Mesenchymal stem cell (in vitro differentiated cells and primary cell): ENCODE results near the gene CRADD.
"Not testable (repeated sequence)": the region's sequence is repeated elsewhere in the genome, so short reads cannot be mapped to it uniquely, and the experiment has no call there.

ENCODE experiments used
- DNase-seq: peaks from one replicate; pipeline ENCODE4 v3.0.0-alpha.2; 2013
- H2AFZ ChIP-seq: one replicate; pipeline ENCODE4 v1.6.1; 2013; ENCODE audit warnings: low read depth, mild to moderate bottlenecking, control low read depth, inconsistent platforms, low read length, moderate library complexity
- H2AK5ac ChIP-seq: 2 replicates; pipeline ENCODE4 v1.6.1; 2013; ENCODE audit warnings: low read length, moderate library complexity, mild to moderate bottlenecking, inconsistent platforms; ENCODE audit not compliant: severe bottlenecking
- H2BK120ac ChIP-seq: one replicate; pipeline ENCODE4 v1.6.1; 2013; ENCODE audit warnings: low read depth, mild to moderate bottlenecking, inconsistent platforms, low read length, moderate library complexity
- H2BK12ac ChIP-seq, 2 experiments: one replicate each; pipeline ENCODE4 v1.6.1; 2013; ENCODE audit warnings: inconsistent platforms in 2 of 2, low read length in 2 of 2, mild to moderate bottlenecking in 2 of 2, moderate library complexity in 2 of 2, control low read depth in 1 of 2
- H2BK15ac ChIP-seq: one replicate; pipeline ENCODE4 v1.6.1; 2013; ENCODE audit warnings: mild to moderate bottlenecking, low read depth, inconsistent platforms; ENCODE audit not compliant: poor library complexity, severe bottlenecking
- H2BK5ac ChIP-seq: 2 replicates; pipeline ENCODE4 v1.6.1; 2013; ENCODE audit warnings: low read depth, mild to moderate bottlenecking, low read length, control low read depth, inconsistent platforms; ENCODE audit not compliant: poor library complexity, severe bottlenecking
- H3K14ac ChIP-seq, 2 experiments: one replicate each; pipeline ENCODE4 v1.6.1; 2013; ENCODE audit warnings: inconsistent platforms in 2 of 2, low read length in 2 of 2, control low read depth in 1 of 2, mild to moderate bottlenecking in 1 of 2, moderate library complexity in 1 of 2
- H3K18ac ChIP-seq, 2 experiments: one replicate each; pipeline ENCODE4 v1.6.1; 2013; ENCODE audit warnings: inconsistent platforms in 2 of 2, low read length in 2 of 2, control low read depth in 1 of 2, low read depth in 1 of 2, mild to moderate bottlenecking in 1 of 2
- H3K23ac ChIP-seq, 2 experiments: one replicate each; pipeline ENCODE4 v1.6.1; 2013; ENCODE audit warnings: inconsistent platforms in 2 of 2, low read length in 2 of 2, mild to moderate bottlenecking in 2 of 2, moderate library complexity in 2 of 2, control low read depth in 1 of 2
- H3K27ac ChIP-seq: 2 replicates; pipeline ENCODE4 v1.5.1; 2013; ENCODE audit warnings: mild to moderate bottlenecking, moderate library complexity, low read length, control low read depth, inconsistent platforms; ENCODE audit not compliant: poor library complexity, severe bottlenecking
- H3K27me3 ChIP-seq, 2 experiments: 2 replicates each; pipeline versions ENCODE4 v1.6.1 to v1.7.0; 2013; ENCODE audit warnings: low read length in 2 of 2, mild to moderate bottlenecking in 2 of 2, moderate library complexity in 2 of 2, control low read depth in 1 of 2, inconsistent platforms in 1 of 2; ENCODE audit not compliant: control insufficient read depth in 1 of 2, insufficient read depth in 1 of 2
- H3K36me3 ChIP-seq, 2 experiments: 2 replicates each; pipeline versions ENCODE4 v1.6.1 to v1.7.0; 2013; ENCODE audit warnings: low read length in 2 of 2, control low read depth in 1 of 2, inconsistent platforms in 1 of 2, low read depth in 1 of 2, mild to moderate bottlenecking in 1 of 2; ENCODE audit not compliant: insufficient read depth in 2 of 2, control insufficient read depth in 1 of 2
- H3K4ac ChIP-seq, 2 experiments: one replicate each; pipeline ENCODE4 v1.6.1; 2013; ENCODE audit warnings: inconsistent platforms in 2 of 2, low read length in 2 of 2, mild to moderate bottlenecking in 2 of 2, moderate library complexity in 2 of 2, control low read depth in 1 of 2, low read depth in 1 of 2
- H3K4me1 ChIP-seq: 2 replicates; pipeline ENCODE4 v1.6.1; 2013; ENCODE audit warnings: low read depth, low read length, control low read depth; ENCODE audit not compliant: control insufficient read depth, insufficient read depth
- H3K4me2 ChIP-seq: 2 replicates; pipeline ENCODE4 v1.6.1; 2013; ENCODE audit warnings: low read length, mild to moderate bottlenecking, inconsistent platforms; ENCODE audit not compliant: poor library complexity, severe bottlenecking
- H3K4me3 ChIP-seq, 2 experiments: 2 replicates each; pipeline versions ENCODE4 v1.5.1 to v1.7.0; 2013; ENCODE audit warnings: low read length in 2 of 2, mild to moderate bottlenecking in 2 of 2, control low read depth in 1 of 2, low read depth in 1 of 2; ENCODE audit not compliant: insufficient read depth in 1 of 2
- H3K79me1 ChIP-seq: replicated peaks from 2 replicates; pipeline ENCODE4 v1.6.1; 2013; ENCODE audit warnings: mild to moderate bottlenecking, control low read depth, low read length, inconsistent platforms; ENCODE audit not compliant: poor library complexity, severe bottlenecking
- H3K9ac ChIP-seq: 2 replicates; pipeline ENCODE4 v1.7.0; 2013; ENCODE audit warnings: mild to moderate bottlenecking, low read length, moderate library complexity
- H3K9me3 ChIP-seq: 2 replicates; pipeline ENCODE4 v1.7.0; 2013; ENCODE audit warnings: mild to moderate bottlenecking, low read length; ENCODE audit not compliant: control insufficient read depth
- H4K8ac ChIP-seq: one replicate; pipeline ENCODE4 v1.6.1; 2013; ENCODE audit warnings: inconsistent platforms, mild to moderate bottlenecking, low read length, moderate library complexity
- H4K91ac ChIP-seq: one replicate; pipeline ENCODE4 v1.6.1; 2013; ENCODE audit warnings: mild to moderate bottlenecking, low read length, inconsistent platforms
- WGBS: methylation state at CpG from one replicate; pipeline ENCODE4 v1.1.7; 2013; ENCODE audit warnings: mixed read lengths; 5-methylcytosine and 5-hydroxymethylcytosine counted together

CRADD gene

DNA sequence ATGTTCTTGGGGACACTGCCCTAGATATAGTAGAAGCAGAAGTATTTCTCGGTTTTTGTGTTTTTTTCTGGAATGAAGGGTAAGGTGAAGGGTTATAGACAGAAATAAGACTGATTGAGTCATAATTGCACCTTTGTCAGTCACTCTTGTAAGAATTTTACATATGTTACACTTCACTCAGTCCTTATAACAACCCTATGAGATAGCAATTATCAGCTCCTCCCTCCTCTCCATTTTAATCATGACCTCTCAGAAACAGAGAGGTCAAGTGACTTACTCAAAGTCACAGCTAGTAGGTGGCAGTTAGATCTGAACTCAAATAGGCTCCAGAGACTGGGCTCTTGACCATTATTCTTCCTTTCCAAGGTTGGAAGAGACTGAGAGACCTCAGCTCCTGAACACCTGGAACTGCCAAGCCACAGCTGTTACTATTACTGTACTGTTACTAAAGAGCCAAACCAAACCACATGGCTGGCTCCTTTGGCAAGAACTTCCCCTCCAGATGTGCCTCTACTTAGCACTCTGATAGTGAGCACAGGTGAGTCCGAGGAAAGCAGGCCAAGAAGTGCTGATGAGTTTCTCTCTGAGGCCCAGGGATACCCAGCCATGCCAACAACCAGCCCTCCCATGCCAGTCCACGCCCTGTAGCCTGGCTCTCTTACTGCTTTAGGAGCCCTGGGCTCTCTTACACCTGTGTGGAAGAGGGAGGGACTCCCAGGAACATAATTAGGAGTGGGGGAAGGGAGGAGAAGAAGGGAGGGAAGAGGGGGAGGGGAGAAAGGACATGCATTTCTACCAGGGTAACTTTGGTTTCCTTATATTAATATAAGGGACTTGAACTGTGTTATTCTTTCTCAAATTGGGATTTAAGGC is 121.3 kb downstream of the CRADD start:
- Histone ChIP-seq H4K91ac (peak overlapping the region; percentile 28), H3K4me1 (peaks cover 4% of the 10 kb centered on the region), H3K9me3 (no peaks in the 10 kb centered on the region), H2AFZ (no peak overlapping the region), H3K27me3 (no peaks in the 10 kb centered on the region), H3K14ac (no peak overlapping the region), H2BK5ac (no peak overlapping the region), H4K8ac (no peak overlapping the region), H3K4ac (no peak overlapping the region), H3K27ac (no peak overlapping the region), H3K4me2 (no peak overlapping the region), H3K4me3 (no peak overlapping the region), H3K9ac (no peak overlapping the region), H2AK5ac (peak overlapping the region; percentile 39), H2BK12ac (no peak overlapping the region), H2BK15ac (no peak overlapping the region), H3K23ac (no peak overlapping the region), H3K18ac (no peak overlapping the region), H3K79me1 (peaks cover 5% of the 10 kb centered on the region), H3K36me3 (no peaks in the 10 kb centered on the region), H2BK120ac (no peak overlapping the region)
- 80% methylated on average over 3 of the region's 3 CpGs for WGBS
- DNase-seq: no peak

DNA sequence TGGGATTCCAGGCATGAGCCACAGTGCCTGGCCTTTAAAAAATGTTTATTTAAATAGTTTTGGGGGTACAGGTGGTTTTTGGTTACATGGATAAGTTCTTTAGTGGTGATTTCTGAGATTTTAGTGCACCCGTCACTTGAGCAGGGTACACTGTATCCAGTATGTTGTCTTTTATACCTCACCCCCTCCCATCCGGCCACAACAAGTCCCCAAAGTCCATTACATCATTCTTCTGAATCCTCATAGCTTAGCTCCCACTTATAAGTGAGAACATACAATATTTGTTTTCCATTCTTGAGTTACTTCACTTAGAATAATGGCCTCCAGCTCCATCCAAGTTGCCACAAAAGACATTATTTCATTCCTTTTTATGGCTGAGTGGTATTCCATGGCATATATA is 124.5 kb downstream of the CRADD start:
- H3K27ac ChIP-seq, H2AK5ac ChIP-seq, H2BK120ac ChIP-seq, H2BK5ac ChIP-seq, H3K23ac ChIP-seq, H2BK15ac ChIP-seq, H3K27me3 ChIP-seq, H3K4ac ChIP-seq, H4K8ac ChIP-seq, H3K9me3 ChIP-seq, H4K91ac ChIP-seq, H2BK12ac ChIP-seq, H3K4me1 ChIP-seq, H3K36me3 ChIP-seq, H2AFZ ChIP-seq, H3K4me3 ChIP-seq, H3K4me2 ChIP-seq, DNase-seq, H3K9ac ChIP-seq, H3K79me1 ChIP-seq, H3K18ac ChIP-seq, H3K14ac ChIP-seq: not testable (repeated sequence)
- 92% methylated on average over 1 of the region's 2 CpGs for WGBS

DNA sequence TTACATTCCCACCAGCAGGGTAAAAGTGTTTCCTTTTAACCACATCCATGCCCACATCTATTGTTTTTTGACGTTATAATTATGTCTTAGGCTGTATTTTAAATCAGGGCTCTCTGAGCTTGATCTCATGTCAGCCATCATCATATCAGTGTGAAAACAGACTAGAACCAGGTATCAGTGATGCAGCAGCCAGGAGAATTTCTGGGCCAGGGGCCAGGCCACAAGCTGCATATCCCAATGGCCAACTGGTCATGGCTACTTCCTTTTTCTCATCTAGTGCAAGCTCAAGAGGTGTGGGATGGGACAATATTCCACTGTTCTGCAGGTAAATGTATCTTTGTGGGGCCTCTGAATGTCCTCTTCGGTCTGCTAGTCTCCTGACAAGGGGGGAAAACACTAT is 125.1 kb downstream of the CRADD start:
- H3K14ac ChIP-seq: no peak overlapping the region
- H2BK15ac ChIP-seq: no peak overlapping the region
- WGBS: 99% methylated on average over 2 of the region's 2 CpGs
- no peak overlapping the region for H3K18ac ChIP-seq
- no peaks in the 10 kb centered on the region for H3K9me3 ChIP-seq
- H3K36me3 ChIP-seq: no peaks in the 10 kb centered on the region
- peaks cover 2% of the 10 kb centered on the region for H3K4me1 ChIP-seq
- H3K27me3 ChIP-seq: no peaks in the 10 kb centered on the region
- H2BK5ac ChIP-seq: no peak overlapping the region
- no peak overlapping the region for H2BK120ac ChIP-seq
- H2AK5ac ChIP-seq: no peak overlapping the region
- no peak overlapping the region for H3K4me3 ChIP-seq
- peaks cover 4% of the 10 kb centered on the region for H3K79me1 ChIP-seq
- H4K8ac ChIP-seq: no peak overlapping the region
- H3K4ac ChIP-seq: no peak overlapping the region
- no peak overlapping the region for H2AFZ ChIP-seq
- H3K27ac ChIP-seq: no peak overlapping the region
- no peak overlapping the region for H2BK12ac ChIP-seq
- no peak overlapping the region for H4K91ac ChIP-seq
- DNase-seq: no peak
- H3K4me2 ChIP-seq: no peak overlapping the region
- H3K23ac ChIP-seq: no peak overlapping the region
- no peak overlapping the region for H3K9ac ChIP-seq

DNA sequence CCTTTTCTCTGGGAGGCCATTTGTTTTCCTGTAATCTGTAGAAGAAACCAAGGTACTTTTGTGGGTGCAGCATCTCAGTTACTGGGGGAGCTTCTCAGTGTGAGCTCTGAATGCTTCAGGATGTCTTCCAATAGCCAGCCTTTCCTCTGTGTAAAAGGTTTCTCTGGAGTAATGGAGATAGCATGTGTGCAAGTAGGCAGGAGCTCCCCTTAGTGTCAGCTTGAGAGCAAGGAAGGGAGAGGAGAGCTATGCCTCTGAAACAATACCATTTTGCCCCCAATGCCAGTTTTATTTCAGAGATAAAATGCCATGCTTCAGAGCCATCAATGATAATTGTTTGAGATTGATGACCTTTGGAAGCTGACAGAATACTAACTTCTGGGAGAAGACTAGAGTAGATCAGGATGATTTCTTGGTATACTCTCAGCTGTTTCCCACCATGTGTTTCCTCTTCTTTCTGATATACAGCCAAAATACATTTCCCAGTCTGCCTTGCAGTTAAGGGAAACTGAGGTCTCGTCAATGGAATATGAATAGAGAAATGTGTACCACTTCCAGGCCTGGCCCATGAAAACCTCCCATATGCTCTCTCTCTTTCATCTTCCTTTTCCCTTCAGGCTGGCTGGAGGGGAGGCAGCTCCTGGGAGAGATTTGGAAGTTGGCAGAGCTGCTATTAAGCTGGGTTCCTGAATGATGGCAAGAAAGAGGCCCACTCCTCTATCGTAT is 125.7 kb downstream of the CRADD start:
- Histone ChIP-seq H3K9me3 (no peaks in the 10 kb centered on the region), H3K4me3 (peak overlapping the region in 1 of 2 experiments; percentile 52), H3K79me1 (peaks cover 4% of the 10 kb centered on the region), H3K9ac (peak overlapping the region; percentile 74), H3K27ac (peak overlapping the region; percentile 69), H4K8ac (no peak overlapping the region), H2BK12ac (peak overlapping the region in 1 of 2 experiments; percentile 42), H3K18ac (peak overlapping the region in 1 of 2 experiments; percentile 34), H3K4ac (no peak overlapping the region), H2BK120ac (no peak overlapping the region), H3K4me2 (peak overlapping the region; percentile 31), H2BK15ac (no peak overlapping the region), H4K91ac (no peak overlapping the region), H3K14ac (no peak overlapping the region), H3K4me1 (peaks cover 2% of the 10 kb centered on the region), H2AFZ (no peak overlapping the region), H3K36me3 (no peaks in the 10 kb centered on the region), H3K27me3 (no peaks in the 10 kb centered on the region), H2BK5ac (no peak overlapping the region), H3K23ac (no peak overlapping the region), H2AK5ac (no peak overlapping the region)
- 100% methylated on average over 1 of the region's 2 CpGs for WGBS
- no peak for DNase-seq
